Tibial nerve (tissue), 4 donors: ENCODE data around the gene PDE8B. TPM values are rescaled to one million over a fixed set of nuclear protein-coding genes. Genes with fewer than 3 reads are reported as not detected.

ENCODE experiments used
- DNase-seq, 2 donors: peaks; one replicate each; pipeline ENCODE4 v3.0.0-alpha.2; 2019; ENCODE audit warnings: low spot score in 2 of 2
- H3K27ac ChIP-seq, 4 donors: fragments of 200-600 bp; sonication (generic) in 3 of 4; one replicate each; pipeline ENCODE4 v1.5.1; 2017 to 2019; ENCODE audit warnings: mild to moderate bottlenecking in 1 of 4
- H3K27me3 ChIP-seq, 2 donors: fragments of 200-600 bp; sonication (generic) in 1 of 2; one replicate each; pipeline versions ENCODE4 v1.5.1 to v1.6.0; 2017 to 2019
- H3K36me3 ChIP-seq, 3 donors: fragments of 200-600 bp; sonication (generic); one replicate each; pipeline ENCODE4 v1.5.1; 2018 to 2019
- H3K4me1 ChIP-seq, 4 donors: fragments of 200-600 bp; sonication (generic) in 3 of 4; one replicate each; pipeline ENCODE4 v1.5.1; 2017 to 2019
- H3K4me3 ChIP-seq, 4 donors: fragments of 200-600 bp; sonication (generic) in 3 of 4; one replicate each; pipeline ENCODE4 v1.5.1; 2017 to 2019; ENCODE audit warnings: mild to moderate bottlenecking in 1 of 4, moderate library complexity in 1 of 4
- H3K9me3 ChIP-seq, 4 donors: fragments of 200-600 bp; sonication (generic) in 3 of 4; one replicate each; pipeline ENCODE4 v1.5.1; 2017 to 2019
- CTCF ChIP-seq, 5 experiments: fragments of 200-600 bp in 3 of 5; fragments of 450-650 bp in 2 of 5; sonication (generic) in 3 of 5; IDR thresholded peaks; one replicate each; pipeline ENCODE4 v1.5.1; 2016 to 2019; ENCODE audit warnings: antibody characterized with exemption in 5 of 5, mild to moderate bottlenecking in 3 of 5, moderate library complexity in 2 of 5
- EP300 ChIP-seq, 2 donors: sonication (generic); formaldehyde crosslinking; IDR thresholded peaks; one replicate each; pipeline ENCODE4 v1.6.1; 2017; ENCODE audit warnings: antibody characterized with exemption in 2 of 2, mild to moderate bottlenecking in 1 of 2
- POLR2A ChIP-seq, 2 donors: fragments of 450-650 bp; IDR thresholded peaks; one replicate each; pipeline ENCODE4 v1.6.1; 2017; ENCODE audit warnings: antibody characterized with exemption in 2 of 2, mild to moderate bottlenecking in 2 of 2, moderate library complexity in 2 of 2
- WGBS, 2 donors: methylation state at CpG; one replicate each; pipeline ENCODE4 v1.1.5; 2018; 5-methylcytosine and 5-hydroxymethylcytosine counted together
- total RNA-seq, 4 donors: library from RNA; depleted of rRNA; stranded (reverse); fragments of >200 nt; gene quantifications; one replicate each; pipeline ENCODE4 v1.1.0, GENCODE V29; 2016

The PDE8B gene
- total RNA-seq, 4 donors from 2014 or later, result 6.3 to 8.8 (median 7.2) TPM

- TF ChIP-seq POLR2A (IDR thresholded peaks at IDR 0.05), result no peak
- TF ChIP-seq EP300 (IDR thresholded peaks at IDR 0.05), result no peak
- TF ChIP-seq CTCF (IDR thresholded peaks at IDR 0.05), result no peak
- H3K27me3 ChIP-seq, result no peaks in the 10 kb centered on the region
- H3K4me1 ChIP-seq, result peaks cover 0 to 8% (median 0%) of the 10 kb centered on the region in 4 donors
- no peaks in the 10 kb centered on the region for H3K9me3 ChIP-seq
- H3K4me3 ChIP-seq, result no peak overlapping the region
- H3K27ac ChIP-seq, result no peak overlapping the region
- H3K36me3 ChIP-seq, result no peaks in the 10 kb centered on the region
- WGBS, 2 donors, result 67 to 70% methylated on average over 2 of the region's 2 CpGs
- no peak for DNase-seq
These were observed 94.9 kb downstream of the PDE8B start for GRCh38 chr5:77305222-77305846.

- no peak for DNase-seq
These were observed 95.5 kb downstream of the PDE8B start for GRCh38 chr5:77305956-77306355.

GRCh38 chr5:77306531-77306930, 96.1 kb downstream of the PDE8B start:
- Histone ChIP-seq H3K4me3 (no peak overlapping the region), H3K9me3 (no peaks in the 10 kb centered on the region), H3K36me3 (no peaks in the 10 kb centered on the region), H3K27ac (no peak overlapping the region), H3K27me3 (no peaks in the 10 kb centered on the region), H3K4me1 (peaks cover 0 to 8% (median 0%) of the 10 kb centered on the region in 4 donors)
- 57 to 67% methylated on average over 6 of the region's 6 CpGs for WGBS, 2 donors
- TF ChIP-seq CTCF (IDR thresholded peaks at IDR 0.05) (no peak), POLR2A (IDR thresholded peaks at IDR 0.05) (no peak), EP300 (IDR thresholded peaks at IDR 0.05) (no peak)
- DNase-seq, result no peak

More at GRCh38 chr5:77305956-77306355, 95.5 kb downstream of the PDE8B start:
- WGBS, 2 donors, result 66 to 79% methylated on average over 3 of the region's 3 CpGs
- Histone ChIP-seq H3K27ac (no peak overlapping the region), H3K4me1 (peaks cover 0 to 8% (median 0%) of the 10 kb centered on the region in 4 donors), H3K27me3 (no peaks in the 10 kb centered on the region), H3K4me3 (no peak overlapping the region), H3K36me3 (no peaks in the 10 kb centered on the region), H3K9me3 (no peaks in the 10 kb centered on the region)
- no peak for TF ChIP-seq POLR2A (IDR thresholded peaks at IDR 0.05)
- TF ChIP-seq CTCF (IDR thresholded peaks at IDR 0.05), result no peak
- TF ChIP-seq EP300 (IDR thresholded peaks at IDR 0.05), result no peak

GRCh38 chr5:77308154-77308960, 97.9 kb downstream of the PDE8B start:
- no peak overlapping the region for H3K4me3 ChIP-seq
- whole genome bisulfite sequencing, 2 donors, result 74 to 80% methylated on average over 12 of the region's 12 CpGs
- no peak overlapping the region for H3K27ac ChIP-seq
- H3K9me3 ChIP-seq, result no peaks in the 10 kb centered on the region
- no peak for DNase-seq
- TF ChIP-seq EP300 (IDR thresholded peaks at IDR 0.05) (no peak), CTCF (IDR thresholded peaks at IDR 0.05) (no peak), POLR2A (IDR thresholded peaks at IDR 0.05) (no peak)
- H3K27me3 ChIP-seq, result no peaks in the 10 kb centered on the region
- H3K36me3 ChIP-seq, result no peaks in the 10 kb centered on the region
- peaks cover 0 to 8% (median 0%) of the 10 kb centered on the region in 4 donors for H3K4me1 ChIP-seq

- H3K4me3 ChIP-seq, result no peak overlapping the region
- WGBS, 2 donors, result 94 to 96% methylated on average over 2 of the region's 2 CpGs
These were observed 98.7 kb downstream of the PDE8B start for GRCh38 chr5:77309140-77309539.

More at GRCh38 chr5:77309140-77309539, 98.7 kb downstream of the PDE8B start:
- Histone ChIP-seq H3K9me3 (no peaks in the 10 kb centered on the region), H3K27me3 (no peaks in the 10 kb centered on the region), H3K27ac (no peak overlapping the region), H3K36me3 (no peaks in the 10 kb centered on the region), H3K4me1 (peaks cover 0 to 8% (median 0%) of the 10 kb centered on the region in 4 donors)
- no peak for TF ChIP-seq POLR2A (IDR thresholded peaks at IDR 0.05)
- no peak for TF ChIP-seq EP300 (IDR thresholded peaks at IDR 0.05)
- TF ChIP-seq CTCF (IDR thresholded peaks at IDR 0.05), result no peak
- DNase-seq, result no peak
